CD4-positive, alpha-beta T cell treated with Interleukin-1 beta for 1 hour (primary cell): Measurements from ENCODE around the gene NPIPA2.
"Not testable (repeated sequence)": the region's sequence is repeated elsewhere in the genome, so short reads cannot be mapped to it uniquely, and the experiment has no call there.

ENCODE experiments used
- DNase-seq, 2 donors: peaks; one replicate each; pipeline ENCODE4 v3.0.0-alpha.2; 2020 to 2022

NPIPA2 gene

DNA sequence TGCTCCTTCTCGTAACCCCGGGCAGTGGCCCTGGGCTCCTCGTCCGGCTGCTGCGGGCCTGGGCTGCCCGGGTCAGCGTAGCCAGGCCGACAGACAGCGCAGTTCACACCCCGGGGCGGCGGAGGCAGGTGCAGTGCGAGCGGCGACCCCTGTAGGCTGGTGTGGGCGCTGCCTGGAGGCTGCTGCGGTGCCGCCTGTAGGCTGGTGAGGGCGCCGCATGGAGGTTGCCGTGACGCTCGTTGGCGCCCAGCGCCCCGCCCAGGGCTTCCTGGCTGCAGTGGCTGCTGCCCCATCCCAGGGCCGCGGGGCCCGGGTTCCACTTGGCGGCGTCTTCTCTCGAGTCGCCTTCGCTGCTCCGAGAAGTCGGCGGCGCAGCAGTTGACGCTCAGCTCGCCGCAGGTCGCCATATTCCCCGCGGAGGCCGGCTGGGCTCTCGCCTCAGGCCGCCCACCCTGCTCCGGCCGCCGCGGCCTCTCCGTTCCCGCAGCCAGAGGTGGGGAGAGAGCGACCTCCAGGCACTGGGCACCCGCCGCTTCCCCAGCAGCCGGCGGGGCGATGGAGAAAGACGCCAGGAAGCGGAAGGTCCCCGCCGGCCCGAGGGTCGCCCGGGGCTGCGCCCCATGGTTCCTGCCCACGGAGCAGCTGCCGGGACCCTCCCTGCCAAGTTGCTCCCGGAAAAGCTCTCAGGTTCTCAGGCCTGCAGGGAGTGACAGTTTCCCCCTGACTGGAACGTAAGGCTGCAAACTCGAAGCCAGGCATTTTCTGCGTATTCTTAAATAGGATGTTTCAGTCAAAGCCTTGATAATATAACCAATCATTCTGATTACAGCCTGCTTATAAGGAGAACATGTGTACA, at the start of gene NPIPA2:
Gene NPIPA2 (plus strand): TSS at position 261 of the 856 bp plus-strand sequence. CDS start 5,533 bp downstream, outside the sequence.
- DNase-seq: not testable (repeated sequence)

GRCh38 chr16:14694129-14694528, 48.2 kb upstream of the NPIPA2 start, which contains the start of gene PLA2G10:
PLA2G10 (minus strand) TSS chr16:14694308; CDS start chr16:14694229, 79 bp downstream.
- not testable (repeated sequence) for DNase-seq

GRCh38 chr16:14701859-14702258, 40.5 kb upstream of the NPIPA2 start:
- not testable (repeated sequence) for DNase-seq

- not testable (repeated sequence) for DNase-seq
Measured at GRCh38 chr16:14702672-14703071, 39.7 kb upstream of the NPIPA2 start.

DNA sequence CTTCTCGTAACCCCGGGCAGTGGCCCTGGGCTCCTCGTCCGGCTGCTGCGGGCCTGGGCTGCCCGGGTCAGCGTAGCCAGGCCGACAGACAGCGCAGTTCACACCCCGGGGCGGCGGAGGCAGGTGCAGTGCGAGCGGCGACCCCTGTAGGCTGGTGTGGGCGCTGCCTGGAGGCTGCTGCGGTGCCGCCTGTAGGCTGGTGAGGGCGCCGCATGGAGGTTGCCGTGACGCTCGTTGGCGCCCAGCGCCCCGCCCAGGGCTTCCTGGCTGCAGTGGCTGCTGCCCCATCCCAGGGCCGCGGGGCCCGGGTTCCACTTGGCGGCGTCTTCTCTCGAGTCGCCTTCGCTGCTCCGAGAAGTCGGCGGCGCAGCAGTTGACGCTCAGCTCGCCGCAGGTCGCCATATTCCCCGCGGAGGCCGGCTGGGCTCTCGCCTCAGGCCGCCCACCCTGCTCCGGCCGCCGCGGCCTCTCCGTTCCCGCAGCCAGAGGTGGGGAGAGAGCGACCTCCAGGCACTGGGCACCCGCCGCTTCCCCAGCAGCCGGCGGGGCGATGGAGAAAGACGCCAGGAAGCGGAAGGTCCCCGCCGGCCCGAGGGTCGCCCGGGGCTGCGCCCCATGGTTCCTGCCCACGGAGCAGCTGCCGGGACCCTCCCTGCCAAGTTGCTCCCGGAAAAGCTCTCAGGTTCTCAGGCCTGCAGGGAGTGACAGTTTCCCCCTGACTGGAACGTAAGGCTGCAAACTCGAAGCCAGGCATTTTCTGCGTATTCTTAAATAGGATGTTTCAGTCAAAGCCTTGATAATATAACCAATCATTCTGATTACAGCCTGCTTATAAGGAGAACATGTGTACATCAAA, 38.9 kb upstream of the NPIPA2 start, which contains the start of gene NPIPA3:
Gene NPIPA3 (plus strand): TSS at position 256 of the 856 bp plus-strand sequence. CDS start 5,533 bp downstream, outside the sequence.
- DNase-seq: not testable (repeated sequence)

DNA sequence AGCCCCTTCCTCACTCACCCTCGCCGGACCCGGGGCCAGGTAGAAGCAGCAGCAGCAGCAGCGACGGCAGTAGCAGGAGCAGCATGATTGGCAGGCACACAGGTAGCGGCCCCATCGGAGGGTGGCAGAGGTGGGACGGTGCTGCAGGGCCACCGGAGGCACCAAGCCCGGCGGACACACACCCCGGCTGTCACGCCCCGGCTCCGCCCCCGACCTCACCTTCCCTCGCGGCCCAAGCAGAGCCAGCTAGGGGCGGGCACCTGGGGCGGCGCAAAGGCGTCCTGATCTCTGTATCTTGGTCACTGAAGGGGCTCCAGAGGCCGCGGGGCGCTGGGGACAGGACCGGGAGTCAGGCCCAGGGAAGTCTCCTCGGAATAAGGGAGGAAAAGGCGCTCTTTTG, 9.1 kb upstream of the NPIPA2 start:
- DNase-seq: not testable (repeated sequence)

DNA sequence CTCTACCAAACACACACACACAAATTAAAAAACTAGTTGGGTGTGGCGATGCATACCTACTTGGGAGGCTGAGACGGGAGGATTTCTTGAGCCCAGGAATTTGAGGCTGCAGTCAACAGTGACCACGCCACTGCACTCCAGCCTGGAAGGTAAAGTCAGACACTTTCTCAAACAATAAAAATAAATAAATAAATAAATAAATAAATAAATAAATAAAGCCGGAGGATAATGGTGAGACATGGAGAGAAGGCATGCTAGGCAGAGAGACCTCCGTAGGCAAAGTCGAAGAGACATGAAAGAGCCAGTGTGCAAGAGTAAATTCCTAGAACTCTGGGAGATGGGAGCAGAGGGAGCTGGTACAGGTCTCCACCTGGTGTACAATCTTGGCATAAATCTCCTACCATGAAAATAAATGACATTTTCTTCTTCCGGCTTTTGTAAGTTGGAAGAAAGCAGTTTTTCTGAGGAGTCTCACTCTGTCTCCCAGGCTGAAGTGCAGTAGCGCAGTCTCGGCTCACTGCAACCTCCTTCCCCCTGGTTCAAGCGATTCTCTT, 1.4 kb upstream of the NPIPA2 start:
- DNase-seq: not testable (repeated sequence)

GRCh38 chr16:14741794-14742193, 539 bp upstream of the NPIPA2 start:
- not testable (repeated sequence) for DNase-seq

DNA sequence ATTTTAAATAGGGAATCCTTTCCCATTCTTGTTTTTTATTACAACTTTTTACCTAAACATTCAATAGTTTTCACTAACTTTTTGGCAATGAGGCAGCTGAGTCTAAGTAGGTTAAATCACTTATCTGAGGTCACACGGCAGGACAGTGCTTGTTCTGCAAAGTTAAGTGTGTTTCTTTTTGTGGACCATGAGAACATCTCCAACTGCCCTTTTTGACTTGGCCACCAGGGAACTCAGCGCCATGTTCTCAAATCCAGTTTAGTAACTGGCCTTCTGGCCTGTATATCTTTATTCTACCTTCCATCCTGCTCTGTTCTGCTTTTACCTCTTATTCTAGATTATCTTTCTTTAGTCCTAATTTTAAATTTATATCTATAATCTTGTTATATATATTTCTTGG, 31.3 kb downstream of the NPIPA2 start:
- not testable (repeated sequence) for DNase-seq

GRCh38 chr16:14775624-14776023, 33.3 kb downstream of the NPIPA2 start:
- DNase-seq: not testable (repeated sequence)

GRCh38 chr16:14776763-14777162, 34.4 kb downstream of the NPIPA2 start:
- not testable (repeated sequence) for DNase-seq

DNA sequence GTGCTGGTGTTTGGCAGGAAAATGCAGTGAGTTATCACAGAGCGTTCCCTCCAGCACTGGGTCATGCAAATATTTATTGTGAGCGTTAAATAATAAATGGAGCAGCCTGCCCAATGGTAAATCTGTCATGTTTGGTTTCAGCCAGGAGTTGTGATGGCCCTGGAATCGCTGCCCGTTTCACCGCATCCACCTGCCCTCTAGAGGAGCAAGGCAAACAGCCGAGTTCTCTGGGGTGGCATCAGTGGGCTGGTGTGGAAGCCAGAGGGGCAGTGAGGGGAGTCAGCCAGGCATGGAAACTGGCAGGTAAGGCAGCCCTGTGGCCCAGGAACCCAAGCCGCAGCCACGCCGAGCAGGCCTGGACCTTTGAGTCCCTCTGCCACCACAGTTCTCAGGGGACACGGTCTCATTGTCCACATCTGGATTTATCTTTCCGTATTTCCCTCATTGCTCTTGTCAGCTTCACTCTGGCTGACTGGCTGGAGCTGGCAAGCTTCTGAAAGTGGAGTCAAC, 37.1 kb downstream of the NPIPA2 start:
- DNase-seq: not testable (repeated sequence)

DNA sequence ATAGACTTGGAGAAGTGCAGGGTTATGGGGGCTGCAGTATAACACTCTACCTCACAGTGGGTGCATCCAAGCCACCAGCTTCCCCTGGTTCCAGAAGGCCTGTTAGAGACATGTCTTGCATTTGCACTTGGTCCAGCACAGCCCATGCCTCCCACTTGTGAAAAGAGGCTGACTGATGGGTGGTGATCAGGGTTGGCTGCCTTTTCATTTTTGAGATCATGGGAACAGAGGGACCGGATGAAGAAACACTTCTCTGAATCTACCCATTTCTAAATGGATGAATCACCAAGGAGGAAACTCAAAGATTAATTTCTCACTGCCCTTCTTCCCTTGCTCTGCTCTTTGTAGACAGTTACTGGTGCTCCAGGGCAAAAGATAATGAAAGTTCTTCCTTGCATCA, 43.8 kb downstream of the NPIPA2 start:
- not testable (repeated sequence) for DNase-seq

DNA sequence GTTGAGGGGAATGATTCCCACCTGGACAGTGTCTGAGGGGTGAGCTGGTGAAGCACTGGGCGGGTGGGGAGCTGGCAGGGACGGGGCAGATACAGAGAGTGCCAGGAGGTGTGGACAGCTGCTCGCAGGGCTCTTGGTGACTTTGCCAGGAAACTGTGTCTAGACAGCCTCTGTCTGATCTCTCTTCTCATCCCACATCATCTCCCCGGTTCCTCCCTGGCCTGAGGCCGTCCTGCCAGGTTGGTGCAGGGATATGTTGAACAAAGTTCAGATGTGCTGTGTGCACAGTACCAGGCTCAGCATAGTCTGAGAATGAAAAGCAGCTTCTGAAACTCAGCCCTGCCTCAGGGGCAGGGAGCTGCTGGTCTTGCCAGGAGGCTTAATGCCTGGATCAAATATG, 47.2 kb downstream of the NPIPA2 start:
- not testable (repeated sequence) for DNase-seq

DNA sequence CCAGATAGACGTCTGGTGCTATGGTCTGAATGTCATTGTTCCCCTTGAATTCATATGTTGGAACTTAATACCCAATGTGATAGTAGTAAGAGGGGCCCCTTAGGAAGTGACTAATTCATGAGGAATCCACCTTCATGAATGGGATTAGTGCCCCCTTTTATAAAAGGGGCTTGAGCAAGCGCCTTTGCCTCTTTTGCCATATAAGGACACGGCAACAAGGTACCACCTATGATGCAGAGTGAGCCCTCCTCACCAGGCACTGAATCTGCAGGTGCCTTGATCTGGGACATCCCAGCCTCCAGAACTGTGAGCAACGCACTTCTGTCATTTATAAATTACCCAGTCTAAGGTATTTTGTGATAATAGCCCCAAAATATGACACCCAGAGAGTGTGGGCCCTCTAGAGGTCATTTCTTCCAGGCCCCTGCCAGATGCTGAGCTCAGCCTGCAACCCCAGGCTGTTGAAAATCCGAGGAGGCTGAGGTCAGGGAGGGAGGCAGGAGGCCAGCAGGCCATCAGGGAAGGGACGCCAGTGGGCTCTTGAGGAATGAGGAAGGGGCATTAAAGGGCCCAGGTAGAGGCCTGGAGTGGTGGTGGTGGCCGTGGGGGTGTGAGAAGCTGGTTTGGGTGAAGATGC, 48.1 kb downstream of the NPIPA2 start:
- DNase-seq: not testable (repeated sequence)

DNA sequence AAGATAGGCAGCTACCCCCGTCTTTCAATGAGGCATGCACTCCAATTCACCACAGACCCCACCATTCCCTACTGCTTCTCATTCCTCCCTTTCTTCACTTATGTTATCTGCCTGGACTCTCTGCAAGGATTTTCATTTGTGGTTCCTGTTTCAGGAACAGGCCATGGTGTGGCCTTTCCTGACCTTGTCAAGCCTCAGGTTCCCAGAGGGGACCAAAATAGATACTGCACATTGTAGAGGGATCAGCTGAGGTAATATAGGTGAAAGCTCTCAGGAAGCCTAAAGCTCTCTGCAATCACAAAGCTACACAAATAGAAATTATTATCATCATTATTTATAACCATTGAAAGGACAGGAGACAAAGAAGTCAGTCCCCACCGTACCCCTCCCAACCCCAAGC, 50.6 kb downstream of the NPIPA2 start:
- not testable (repeated sequence) for DNase-seq

DNA sequence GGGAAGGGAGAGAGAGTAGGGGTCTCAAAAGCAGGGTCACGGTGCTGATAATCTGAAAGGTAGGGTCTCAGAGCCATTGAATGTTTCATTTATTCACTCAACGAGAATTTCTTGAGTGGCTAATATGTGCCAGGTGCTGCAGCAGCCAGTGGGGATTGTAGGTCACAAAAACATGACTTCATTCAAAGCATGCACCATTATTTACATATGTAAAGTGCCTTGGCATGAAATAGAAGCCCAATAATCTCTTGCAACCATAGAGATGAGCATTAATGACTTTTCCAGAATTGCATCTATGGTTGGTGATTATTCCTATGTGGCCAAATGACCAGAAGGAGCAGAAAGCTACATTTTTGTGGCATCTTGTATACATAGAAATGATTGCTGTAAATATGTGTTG, 55.2 kb downstream of the NPIPA2 start:
- not testable (repeated sequence) for DNase-seq

- not testable (repeated sequence) for DNase-seq
Measured at GRCh38 chr16:14803577-14803976, 61.2 kb downstream of the NPIPA2 start.

- not testable (repeated sequence) for DNase-seq
Measured at GRCh38 chr16:14807184-14807678, 64.9 kb downstream of the NPIPA2 start.

DNA sequence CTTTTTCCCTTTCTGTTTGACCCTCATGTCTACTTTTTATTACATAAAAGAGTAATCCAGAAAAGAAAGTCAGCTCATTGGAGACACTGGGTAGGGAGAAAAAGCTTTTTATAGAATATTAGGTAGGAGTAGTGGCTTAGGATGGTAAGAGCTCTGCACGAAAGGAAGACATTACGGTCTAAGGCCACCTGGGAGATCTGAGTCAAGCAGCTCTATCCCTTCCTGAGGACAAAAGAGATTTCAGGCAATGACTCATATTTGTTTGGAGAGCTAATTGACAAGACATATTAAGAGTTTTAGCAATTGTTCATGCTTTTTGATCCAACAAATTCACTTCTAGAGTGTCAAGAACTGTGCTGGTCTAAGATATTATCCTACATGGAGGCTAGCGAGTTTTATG, 71.6 kb downstream of the NPIPA2 start:
- not testable (repeated sequence) for DNase-seq
